Thyroid gland (tissue), 4 donors: ENCODE data around the gene TRABD2B.

Source experiments
- CTCF ChIP-seq, 6 experiments: fragments of 200-600 bp in 3 of 6; fragments of 450-650 bp in 3 of 6; sonication (generic) in 3 of 6; IDR thresholded peaks; one replicate each; pipeline ENCODE4 v1.5.1; 2016 to 2019; ENCODE audit warnings: antibody characterized with exemption in 6 of 6, mild to moderate bottlenecking in 2 of 6, inconsistent platforms in 1 of 6, moderate library complexity in 1 of 6
- POLR2A ChIP-seq, 2 donors: fragments of 450-650 bp; IDR thresholded peaks; one replicate each; pipeline ENCODE4 v1.6.1; 2017; ENCODE audit warnings: antibody characterized with exemption in 2 of 2, mild to moderate bottlenecking in 2 of 2, moderate library complexity in 1 of 2

GRCh38 chr1:47757226-47757975, 239.8 kb downstream of the TRABD2B start:
- no peak for TF ChIP-seq CTCF (IDR thresholded peaks at IDR 0.05)
- no peak for TF ChIP-seq POLR2A (IDR thresholded peaks at IDR 0.05)
